Activated CD8-positive, alpha-beta memory T cell treated with anti-CD3 and anti-CD28 coated beads for 24 hours (primary cell): Measurements from ENCODE around the gene RAB3IL1.

Experiments
- DNase-seq: peaks from one replicate; pipeline ENCODE4 v3.0.0-alpha.2; 2020

RAB3IL1 gene

DNA sequence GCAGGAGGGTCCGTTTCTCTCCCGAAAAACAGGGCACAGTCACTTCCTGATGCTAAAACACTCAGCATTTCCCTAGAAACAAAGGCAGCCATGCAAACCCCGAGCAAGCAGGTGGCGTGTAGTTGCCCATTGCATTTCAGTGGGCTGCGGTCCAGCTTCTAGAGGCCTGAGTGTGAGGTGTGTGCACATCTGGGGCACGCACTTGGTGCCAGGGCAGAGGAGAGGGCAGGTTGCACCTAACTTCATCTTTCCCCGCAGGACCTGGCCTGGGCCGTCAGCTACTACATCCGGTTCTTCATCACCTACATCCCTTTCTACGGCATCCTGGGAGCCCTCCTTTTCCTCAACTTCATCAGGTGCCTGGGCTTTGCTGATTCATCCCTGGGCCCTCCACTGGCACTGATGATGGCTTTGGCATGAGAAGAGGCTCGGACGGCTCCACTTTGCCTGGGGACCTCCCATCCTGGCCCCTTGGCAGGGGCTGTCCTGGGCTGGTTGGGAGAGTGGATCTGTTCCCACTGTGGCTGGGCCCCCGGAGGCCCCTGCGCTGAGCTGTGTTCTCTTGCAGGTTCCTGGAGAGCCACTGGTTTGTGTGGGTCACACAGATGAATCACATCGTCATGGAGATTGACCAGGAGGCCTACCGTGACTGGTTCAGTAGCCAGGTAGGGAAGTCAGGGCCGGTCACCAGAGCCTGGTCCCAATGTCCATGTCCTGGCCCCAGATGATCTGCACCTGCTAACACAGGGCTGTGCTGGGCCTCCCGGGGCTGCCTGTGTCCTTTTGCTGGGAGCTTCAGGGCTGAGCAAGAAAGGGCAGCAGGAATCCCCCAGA lies 54.4 kb downstream of the RAB3IL1 start:
- no peak for DNase-seq

- no peak for DNase-seq
Measured at GRCh38 chr11:61861634-61862033, 55.7 kb downstream of the RAB3IL1 start.

- no peak for DNase-seq
Measured at GRCh38 chr11:61860054-61860903, 57.1 kb downstream of the RAB3IL1 start.

- no peak for DNase-seq
Measured at GRCh38 chr11:61855939-61856680, 61.3 kb downstream of the RAB3IL1 start.

DNA sequence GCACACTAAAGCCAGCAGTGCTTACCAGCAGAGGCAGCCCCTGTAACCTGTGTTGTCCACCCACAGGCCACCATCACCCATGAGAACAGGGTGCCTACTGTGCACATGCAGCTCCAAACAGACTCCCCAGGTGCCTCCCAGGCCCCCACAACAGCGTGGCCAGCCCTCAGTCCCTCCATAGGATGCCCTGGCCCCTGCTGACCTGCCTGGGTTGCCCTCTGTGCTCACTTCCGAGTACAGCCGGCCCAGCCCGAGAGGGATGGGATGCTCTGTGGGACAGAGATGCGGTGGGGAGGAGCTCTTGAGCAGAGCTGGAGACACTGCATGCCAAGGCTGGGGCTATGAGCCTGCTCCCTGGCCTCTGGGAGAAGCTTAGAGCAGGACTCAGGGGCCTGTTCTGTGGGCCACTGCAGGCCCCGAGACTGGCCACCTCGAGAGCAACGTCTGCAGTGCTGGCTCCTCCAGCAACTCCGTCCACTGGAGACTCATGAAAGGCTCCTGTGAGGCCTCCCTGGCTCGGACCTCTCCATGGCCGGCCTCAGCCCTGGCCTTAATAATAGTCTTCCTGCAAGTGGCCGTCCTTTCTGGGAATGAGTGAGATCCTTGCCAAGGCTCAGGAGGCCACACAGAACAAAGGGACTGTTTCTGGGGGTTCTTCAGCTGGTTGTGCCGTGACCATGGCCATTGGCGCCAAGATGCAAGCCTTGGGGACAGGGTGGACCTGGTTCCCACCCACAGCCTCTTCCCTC lies 62.2 kb downstream of the RAB3IL1 start:
- no peak for DNase-seq

DNA sequence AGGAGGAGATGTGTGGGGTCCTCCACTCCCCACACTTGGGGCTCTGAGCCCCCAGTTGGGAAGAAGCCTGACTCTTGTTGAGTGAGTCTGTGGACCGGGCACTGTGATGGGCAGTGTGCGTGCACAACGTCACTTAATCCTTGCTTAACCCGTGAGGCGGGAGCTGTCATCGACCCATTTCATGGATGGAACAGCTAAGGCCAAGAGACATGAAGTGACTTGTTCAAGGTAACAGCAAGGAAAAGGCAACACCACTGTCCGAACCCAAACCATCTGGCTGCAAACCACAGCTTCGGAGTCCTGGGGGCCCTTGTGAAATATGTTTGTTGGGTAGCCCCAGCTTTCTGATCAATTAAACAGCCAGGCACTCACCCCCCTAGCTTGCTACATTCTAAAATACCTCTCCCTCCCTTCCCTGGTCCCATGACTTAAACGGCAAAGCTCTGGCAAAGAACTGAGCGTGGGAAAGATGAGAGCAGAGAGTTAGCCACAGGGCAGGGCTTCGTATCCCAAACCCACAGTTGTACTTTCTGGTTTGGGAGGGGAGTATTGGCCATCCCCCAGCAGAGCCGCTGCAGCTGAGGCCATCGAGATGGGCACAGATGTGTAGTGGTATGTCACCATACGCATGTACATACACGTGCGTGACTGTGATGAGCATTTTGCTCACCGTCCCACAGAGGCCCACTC lies 63.0 kb downstream of the RAB3IL1 start:
- DNase-seq: no peak

DNA sequence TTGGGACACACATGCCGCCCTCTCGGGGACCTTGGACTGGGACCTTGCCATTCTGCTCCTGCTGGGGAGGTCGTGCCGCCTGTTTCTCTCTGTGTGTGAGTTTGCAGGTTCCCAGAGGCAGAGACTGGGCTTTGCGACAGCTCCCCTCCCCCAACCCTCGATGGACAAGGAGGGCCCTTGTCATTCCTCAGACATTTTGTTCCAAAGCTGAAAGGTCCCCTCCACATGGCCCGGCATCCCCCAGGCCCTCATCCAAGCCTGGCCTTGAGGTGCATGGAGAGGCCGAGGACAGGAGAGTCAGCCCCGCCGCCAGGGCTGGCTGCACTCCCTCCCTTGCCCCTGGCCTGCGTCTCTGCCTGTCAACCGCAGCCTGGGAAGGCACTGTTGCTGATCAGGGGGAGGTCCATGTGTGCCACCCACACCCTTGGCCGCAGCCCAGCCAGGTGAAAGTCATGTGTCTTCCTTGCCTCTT lies 63.6 kb downstream of the RAB3IL1 start:
- DNase-seq: no peak

- DNase-seq: no peak
Measured at GRCh38 chr11:61851900-61852295, 65.5 kb downstream of the RAB3IL1 start.

- DNase-seq: no peak
Measured at GRCh38 chr11:61851113-61851899, 66.1 kb downstream of the RAB3IL1 start.

DNA sequence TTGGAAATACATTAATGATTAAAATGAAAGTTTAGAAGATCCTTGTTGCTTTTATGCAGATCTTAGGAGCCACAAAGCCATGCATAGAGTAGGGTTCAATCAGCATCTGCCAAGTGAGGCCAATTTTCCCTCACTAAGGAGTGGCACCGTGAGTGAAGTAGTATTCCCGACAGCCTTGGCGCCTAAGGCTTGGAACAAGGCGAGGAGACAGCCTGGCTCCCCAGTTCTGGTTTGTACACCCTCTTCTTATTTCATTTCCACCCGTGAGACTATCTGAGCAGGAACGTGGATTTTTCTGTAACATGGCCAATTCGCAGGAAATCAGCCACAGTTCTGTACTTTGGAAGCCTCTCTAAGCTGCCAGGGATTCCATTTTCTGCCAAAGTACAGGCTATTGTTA lies 66.7 kb downstream of the RAB3IL1 start:
- no peak for DNase-seq

DNA sequence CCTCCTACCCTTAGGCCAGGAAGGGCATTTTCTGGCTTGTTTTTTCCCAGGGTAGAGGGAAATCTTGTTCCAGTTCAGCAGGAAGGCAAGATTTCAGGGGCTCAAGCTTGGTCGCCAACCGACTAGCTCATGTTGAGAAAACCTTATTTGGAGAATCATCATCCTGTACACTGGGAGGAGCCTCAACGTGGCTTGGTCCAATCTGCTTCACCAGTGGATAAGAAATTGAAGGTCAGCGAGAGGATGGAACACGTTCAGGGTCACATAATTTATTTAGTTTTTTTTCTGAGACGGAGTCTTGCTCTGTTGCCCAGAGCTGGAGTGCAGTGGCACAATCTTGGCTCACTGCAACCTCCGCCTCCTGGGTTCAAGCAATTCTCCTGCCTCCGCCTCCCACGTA lies 68.7 kb downstream of the RAB3IL1 start:
- no peak for DNase-seq

DNA sequence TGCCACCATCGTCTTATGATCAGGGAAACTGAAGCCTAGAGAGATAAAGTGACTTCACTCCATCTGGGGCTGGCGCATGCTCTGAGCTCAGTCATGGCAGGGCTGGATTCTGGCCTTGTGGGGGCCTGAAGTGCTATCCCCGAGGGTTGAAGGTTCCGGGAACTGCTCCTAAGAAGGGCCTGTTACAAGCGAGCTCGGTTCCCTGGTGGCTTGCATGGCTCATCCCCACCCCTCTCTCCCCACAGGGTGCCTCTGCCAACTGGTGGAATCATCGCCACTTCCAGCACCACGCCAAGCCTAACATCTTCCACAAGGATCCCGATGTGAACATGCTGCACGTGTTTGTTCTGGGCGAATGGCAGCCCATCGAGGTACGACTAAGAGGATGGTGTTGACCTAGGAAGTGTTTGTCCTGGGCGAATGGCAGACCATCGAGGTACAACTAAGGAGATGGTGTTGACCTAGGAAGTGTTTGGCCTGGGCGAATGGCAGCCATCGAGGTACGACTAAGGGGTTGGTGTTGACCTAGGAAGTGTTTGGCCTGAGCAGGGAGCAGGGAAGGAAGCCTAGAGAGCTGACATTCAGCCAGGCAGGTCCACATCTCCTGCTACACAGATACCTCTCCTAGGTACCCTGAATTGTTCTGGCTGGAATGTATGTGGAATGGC lies 69.3 kb downstream of the RAB3IL1 start:
- DNase-seq: no peak
